HG03139 (cell line): ENCODE measurements around the gene TMEM151B.
"Not testable (repeated sequence)": the region's sequence is repeated elsewhere in the genome, so short reads cannot be mapped to it uniquely, and the experiment has no call there.

Experiments
- ATAC-seq: cut with Tn5 transposase; IDR thresholded peaks from one replicate; pipeline ENCODE4 v1.9.1; 2021; ENCODE audit not compliant: unreplicated experiment

TMEM151B gene

GRCh38 chr6:44329858-44330257, 59.6 kb downstream of the TMEM151B start:
- ATAC-seq: no peak

GRCh38 chr6:44332585-44332984, 62.3 kb downstream of the TMEM151B start:
- ATAC-seq: no peak

GRCh38 chr6:44333273-44333919, 63.1 kb downstream of the TMEM151B start:
- ATAC-seq: no peak

GRCh38 chr6:44333942-44334341, 63.7 kb downstream of the TMEM151B start:
- ATAC-seq: no peak

- no peak for ATAC-seq
Observed at GRCh38 chr6:44335631-44336030, 65.4 kb downstream of the TMEM151B start.

- ATAC-seq: no peak
Observed at GRCh38 chr6:44338228-44339122, 68.2 kb downstream of the TMEM151B start.

- ATAC-seq: no peak
Observed at GRCh38 chr6:44339301-44339700, 69.1 kb downstream of the TMEM151B start.

GRCh38 chr6:44339763-44340625, 69.7 kb downstream of the TMEM151B start:
- ATAC-seq: no peak

GRCh38 chr6:44341095-44341890, 71.0 kb downstream of the TMEM151B start:
- ATAC-seq: no peak

GRCh38 chr6:44342052-44342451, 71.8 kb downstream of the TMEM151B start:
- no peak for ATAC-seq

GRCh38 chr6:44342489-44342888, 72.2 kb downstream of the TMEM151B start, which contains the start of gene SPATS1:
Gene SPATS1 (plus strand): TSS chr6:44342650. CDS start chr6:44343096, 446 bp downstream.
- ATAC-seq: no peak

- ATAC-seq: not testable (repeated sequence)
Observed at GRCh38 chr6:44346818-44347217, 76.6 kb downstream of the TMEM151B start.

- ATAC-seq: no peak
Observed at GRCh38 chr6:44349904-44350649, 79.8 kb downstream of the TMEM151B start.

GRCh38 chr6:44350650-44350994, 80.4 kb downstream of the TMEM151B start:
- ATAC-seq: not testable (repeated sequence)

GRCh38 chr6:44352259-44352658, 82.0 kb downstream of the TMEM151B start:
- no peak for ATAC-seq

- ATAC-seq: no peak
Observed at GRCh38 chr6:44353336-44353735, 83.1 kb downstream of the TMEM151B start.

GRCh38 chr6:44355640-44356039, 85.4 kb downstream of the TMEM151B start:
- no peak for ATAC-seq

GRCh38 chr6:44356487-44356886, 86.2 kb downstream of the TMEM151B start:
- no peak for ATAC-seq
